ENCODE data around the gene KIF1A. TPM values are rescaled to one million over a fixed set of nuclear protein-coding genes. Genes with fewer than 3 reads are reported as not detected.

Gene KIF1A
- polyA plus RNA-seq, 1 donor (not counting 4 experiments of a cell fraction or from before 2014, with no cell fraction given): not detected

DNA sequence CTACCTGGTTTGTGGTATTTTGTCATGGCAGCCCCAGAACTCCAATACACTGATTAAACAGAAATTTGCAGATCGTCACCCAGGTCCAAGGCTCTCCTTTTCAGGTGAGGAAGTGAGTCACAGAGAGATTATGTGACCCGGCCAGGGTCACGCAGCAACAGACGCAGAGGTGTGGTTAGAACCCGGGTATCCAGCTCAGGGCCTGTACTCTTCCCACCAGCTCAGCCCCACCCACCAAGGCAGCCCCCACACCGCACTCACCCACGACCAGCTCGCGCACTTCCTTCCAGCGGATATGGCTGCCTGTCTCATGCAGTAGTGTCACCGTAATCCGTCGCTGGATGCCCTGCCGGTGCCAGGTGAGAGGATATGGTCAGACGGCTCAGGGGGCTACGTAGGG is 80.2 kb downstream of the KIF1A start:
- Histone ChIP-seq H3K9me1 (ENCODE audit: control insufficient read depth, extremely low read depth, insufficient read depth, low read length) (no peaks in the 10 kb centered on the region), H3K4me1 (ENCODE audit: control insufficient read depth, extremely low read depth, insufficient read depth, low read length) (no peaks in the 10 kb centered on the region), H3K27ac (ENCODE audit: control insufficient read depth, insufficient read depth, low read length) (no peak overlapping the region), H3K9ac (ENCODE audit: control insufficient read depth, extremely low read depth, insufficient read depth, low read length) (no peak overlapping the region), H4K20me1 (ENCODE audit: control insufficient read depth, extremely low read depth, insufficient read depth, low read length) (peaks cover 2% of the 10 kb centered on the region), H3K27me3 (ENCODE audit: control insufficient read depth, extremely low read depth, insufficient read depth, low read length) (peaks cover 10% of the 10 kb centered on the region), H3K4me2 (ENCODE audit: control insufficient read depth, extremely low read depth, insufficient read depth, low read depth, low read length) (no peak overlapping the region), H3K9me3 (ENCODE audit: control insufficient read depth, low read depth, low read length) (no peaks in the 10 kb centered on the region), H3K36me3 (ENCODE audit: control insufficient read depth in 2 of 2, extremely low read depth in 1 of 2, insufficient read depth in 2 of 2, low read length in 2 of 2) (no peaks in the 10 kb centered on the region), H3K4me3 (ENCODE audit: control insufficient read depth in 2 of 3, extremely low read depth in 1 of 3, insufficient read depth in 2 of 3, low read depth in 1 of 3, low read length in 3 of 3) (no peak overlapping the region), H3K79me2 (ENCODE audit: control insufficient read depth, insufficient read depth, low read length) (no peaks in the 10 kb centered on the region), H2AFZ (ENCODE audit: control insufficient read depth, low read length) (no peak overlapping the region)
- no peak for FAIRE-seq
- no peak for TF ChIP-seq EZH2 (IDR thresholded peaks at IDR 0.05; ENCODE audit: low read length)
- TF ChIP-seq, protein P1, sequence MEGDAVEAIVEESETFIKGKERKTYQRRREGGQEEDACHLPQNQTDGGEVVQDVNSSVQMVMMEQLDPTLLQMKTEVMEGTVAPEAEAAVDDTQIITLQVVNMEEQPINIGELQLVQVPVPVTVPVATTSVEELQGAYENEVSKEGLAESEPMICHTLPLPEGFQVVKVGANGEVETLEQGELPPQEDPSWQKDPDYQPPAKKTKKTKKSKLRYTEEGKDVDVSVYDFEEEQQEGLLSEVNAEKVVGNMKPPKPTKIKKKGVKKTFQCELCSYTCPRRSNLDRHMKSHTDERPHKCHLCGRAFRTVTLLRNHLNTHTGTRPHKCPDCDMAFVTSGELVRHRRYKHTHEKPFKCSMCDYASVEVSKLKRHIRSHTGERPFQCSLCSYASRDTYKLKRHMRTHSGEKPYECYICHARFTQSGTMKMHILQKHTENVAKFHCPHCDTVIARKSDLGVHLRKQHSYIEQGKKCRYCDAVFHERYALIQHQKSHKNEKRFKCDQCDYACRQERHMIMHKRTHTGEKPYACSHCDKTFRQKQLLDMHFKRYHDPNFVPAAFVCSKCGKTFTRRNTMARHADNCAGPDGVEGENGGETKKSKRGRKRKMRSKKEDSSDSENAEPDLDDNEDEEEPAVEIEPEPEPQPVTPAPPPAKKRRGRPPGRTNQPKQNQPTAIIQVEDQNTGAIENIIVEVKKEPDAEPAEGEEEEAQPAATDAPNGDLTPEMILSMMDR (optimal IDR thresholded peaks at IDR 0.05 in 1 of 3, IDR thresholded peaks at IDR 0.05 in 1 of 3, conservative IDR thresholded peaks at IDR 0.05 in 1 of 3; ENCODE audit: extremely low read depth in 1 of 3, insufficient read depth in 2 of 3, low read length in 3 of 3): no peak
- dilution Hi-C loops (cut with MboI; ENCODE audit: extremely low pct_ligation_motif_present, low sequenced_read_pairs): no loop called here
- no peak for DNase-seq (ENCODE audit: low read depth, low spot score)

DNA sequence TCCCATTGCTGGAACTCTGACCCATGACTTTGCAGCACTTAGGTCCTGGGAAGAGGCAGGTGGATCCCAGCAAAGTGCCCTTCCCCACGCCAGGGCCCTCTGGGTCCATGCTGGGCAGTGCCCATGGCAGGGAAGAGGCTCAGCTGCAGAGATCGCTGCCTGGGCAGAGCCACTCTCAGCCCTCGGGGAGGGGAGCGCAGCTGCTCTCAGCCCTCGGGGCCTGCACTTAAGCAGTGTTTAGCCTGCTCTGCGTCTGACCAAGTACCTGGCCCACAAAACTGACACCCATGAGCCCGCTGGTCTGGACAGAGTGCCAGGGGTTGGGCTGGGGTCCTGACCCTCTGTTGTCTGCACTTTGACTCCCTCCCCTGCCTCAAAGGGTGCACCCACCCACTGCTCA is 82.1 kb downstream of the KIF1A start:
- no peak for FAIRE-seq
- dilution Hi-C loops (cut with MboI; ENCODE audit: extremely low pct_ligation_motif_present, low sequenced_read_pairs): no loop called here

More for the DNA sequence above, 82.1 kb downstream of the KIF1A start:
- peaks cover 10% of the 10 kb centered on the region for H3K27me3 ChIP-seq (ENCODE audit: control insufficient read depth, extremely low read depth, insufficient read depth, low read length)
- TF ChIP-seq, protein P1 (optimal IDR thresholded peaks at IDR 0.05 in 1 of 3, IDR thresholded peaks at IDR 0.05 in 1 of 3, conservative IDR thresholded peaks at IDR 0.05 in 1 of 3; ENCODE audit: extremely low read depth in 1 of 3, insufficient read depth in 2 of 3, low read length in 3 of 3): no peak
- no peak for TF ChIP-seq EZH2 (IDR thresholded peaks at IDR 0.05; ENCODE audit: low read length)
- H3K9me1 ChIP-seq (ENCODE audit: control insufficient read depth, extremely low read depth, insufficient read depth, low read length): no peaks in the 10 kb centered on the region
- no peak overlapping the region for H3K4me3 ChIP-seq (ENCODE audit: control insufficient read depth in 2 of 3, extremely low read depth in 1 of 3, insufficient read depth in 2 of 3, low read depth in 1 of 3, low read length in 3 of 3)
- H3K27ac ChIP-seq (ENCODE audit: control insufficient read depth, insufficient read depth, low read length): no peak overlapping the region
- peaks cover 2% of the 10 kb centered on the region for H4K20me1 ChIP-seq (ENCODE audit: control insufficient read depth, extremely low read depth, insufficient read depth, low read length)
- DNase-seq (ENCODE audit: low read depth, low spot score): no peak
- no peaks in the 10 kb centered on the region for H3K9me3 ChIP-seq (ENCODE audit: control insufficient read depth, low read depth, low read length)
- no peak overlapping the region for H2AFZ ChIP-seq (ENCODE audit: control insufficient read depth, low read length)
- H3K79me2 ChIP-seq (ENCODE audit: control insufficient read depth, insufficient read depth, low read length): no peaks in the 10 kb centered on the region
- H3K9ac ChIP-seq (ENCODE audit: control insufficient read depth, extremely low read depth, insufficient read depth, low read length): no peak overlapping the region
- H3K4me2 ChIP-seq (ENCODE audit: control insufficient read depth, extremely low read depth, insufficient read depth, low read depth, low read length): no peak overlapping the region
- no peaks in the 10 kb centered on the region for H3K4me1 ChIP-seq (ENCODE audit: control insufficient read depth, extremely low read depth, insufficient read depth, low read length)
- no peaks in the 10 kb centered on the region for H3K36me3 ChIP-seq (ENCODE audit: control insufficient read depth in 2 of 2, extremely low read depth in 1 of 2, insufficient read depth in 2 of 2, low read length in 2 of 2)
